Testis (tissue), 2 donors: ENCODE measurements around the gene RLBP1.

Experiments
- CTCF ChIP-seq, 3 experiments: fragments of 450-650 bp in 2 of 3; fragments of 200-600 bp in 1 of 3; sonication (generic) in 1 of 3; IDR thresholded peaks; one replicate each; pipeline ENCODE4 v1.5.1; 2016 to 2019; ENCODE audit warnings: antibody characterized with exemption in 3 of 3, mild to moderate bottlenecking in 2 of 3, moderate library complexity in 1 of 3
- POLR2A ChIP-seq: fragments of 450-650 bp; IDR thresholded peaks from one replicate; pipeline ENCODE4 v1.6.1; 2017; ENCODE audit warnings: antibody characterized with exemption, mild to moderate bottlenecking, moderate library complexity

GRCh38 chr15:89184357-89184756, 37.0 kb downstream of the RLBP1 start:
- no peak for TF ChIP-seq CTCF (IDR thresholded peaks at IDR 0.05)
- no peak for TF ChIP-seq POLR2A
